Urothelium cell line (cell line): Measurements from ENCODE around the gene INPP1.
"Not testable (repeated sequence)": the region's sequence is repeated elsewhere in the genome, so short reads cannot be mapped to it uniquely, and the experiment has no call there.

Experiments used
- DNase-seq: peaks from one replicate; pipeline ENCODE4 v3.0.0; 2011; ENCODE audit warnings: low spot score, mixed read lengths
- FAIRE-seq: peaks from 2 replicates; lab custom pipeline; 2011; peaks lifted over from hg19 to GRCh38; lab: Jason Lieb, UNC

The INPP1 gene

GRCh38 chr2:190343536-190344275 is at the start of gene INPP1:
INPP1 (plus strand) TSS chr2:190343589; CDS start chr2:190360103, 16,514 bp downstream.
- peak; percentile 68 for DNase-seq

GRCh38 chr2:190297880-190298279 is 45.5 kb upstream of the INPP1 start:
- not testable (repeated sequence) for DNase-seq, FAIRE-seq

More at GRCh38 chr2:190343536-190344275, at the start of gene INPP1:
- no peak for FAIRE-seq

- FAIRE-seq, result no peak
- no peak for DNase-seq
These were observed 42.4 kb upstream of the INPP1 start for GRCh38 chr2:190301032-190301431.

- no peak for FAIRE-seq
- DNase-seq, result no peak
These were observed 41.3 kb upstream of the INPP1 start for GRCh38 chr2:190302052-190302451.

- DNase-seq (no peak), FAIRE-seq (no peak)
These were observed 39.7 kb upstream of the INPP1 start for GRCh38 chr2:190303647-190304046.

- DNase-seq, result no peak
- FAIRE-seq, result no peak
These were observed 39.0 kb upstream of the INPP1 start for GRCh38 chr2:190304404-190304803.

GRCh38 chr2:190308031-190308430 is 35.4 kb upstream of the INPP1 start:
- no peak for FAIRE-seq

GRCh38 chr2:190311893-190312634 is 31.3 kb upstream of the INPP1 start:
- DNase-seq (no peak), FAIRE-seq (no peak)

More at GRCh38 chr2:190308031-190308430, 35.4 kb upstream of the INPP1 start:
- DNase-seq, result no peak

GRCh38 chr2:190312635-190313025 is 30.8 kb upstream of the INPP1 start:
- DNase-seq, FAIRE-seq: not testable (repeated sequence)

- FAIRE-seq (no peak), DNase-seq (no peak)
These were observed 29.5 kb upstream of the INPP1 start for GRCh38 chr2:190313880-190314279.

GRCh38 chr2:190315273-190315672 is 28.1 kb upstream of the INPP1 start:
- FAIRE-seq (no peak), DNase-seq (no peak)

- no peak for FAIRE-seq
- DNase-seq, result no peak
These were observed 24.9 kb upstream of the INPP1 start for GRCh38 chr2:190318514-190318913.

GRCh38 chr2:190318931-190319554 is 24.3 kb upstream of the INPP1 start:
- no peak for DNase-seq
- no peak for FAIRE-seq

GRCh38 chr2:190319555-190320498 is 23.6 kb upstream of the INPP1 start, which contains the start of gene HIBCH:
HIBCH (minus strand) TSS chr2:190319826; CDS start chr2:190319750, 76 bp downstream.
- DNase-seq, result peak; percentile 96
- peak; percentile 98 for FAIRE-seq

- no peak for FAIRE-seq
- DNase-seq, result no peak
These were observed 22.7 kb upstream of the INPP1 start for GRCh38 chr2:190320696-190321095.

GRCh38 chr2:190323406-190323805 is 20.0 kb upstream of the INPP1 start:
- no peak for FAIRE-seq
- no peak for DNase-seq

- DNase-seq (no peak), FAIRE-seq (no peak)
These were observed 17.8 kb upstream of the INPP1 start for GRCh38 chr2:190325588-190325987.

- no peak for DNase-seq
- no peak for FAIRE-seq
These were observed 15.4 kb upstream of the INPP1 start for GRCh38 chr2:190327867-190328572.

GRCh38 chr2:190328573-190329147 is 14.7 kb upstream of the INPP1 start:
- FAIRE-seq (no peak), DNase-seq (no peak)
